Measurements from ENCODE around the gene ANKS6.

The ANKS6 gene

DNA sequence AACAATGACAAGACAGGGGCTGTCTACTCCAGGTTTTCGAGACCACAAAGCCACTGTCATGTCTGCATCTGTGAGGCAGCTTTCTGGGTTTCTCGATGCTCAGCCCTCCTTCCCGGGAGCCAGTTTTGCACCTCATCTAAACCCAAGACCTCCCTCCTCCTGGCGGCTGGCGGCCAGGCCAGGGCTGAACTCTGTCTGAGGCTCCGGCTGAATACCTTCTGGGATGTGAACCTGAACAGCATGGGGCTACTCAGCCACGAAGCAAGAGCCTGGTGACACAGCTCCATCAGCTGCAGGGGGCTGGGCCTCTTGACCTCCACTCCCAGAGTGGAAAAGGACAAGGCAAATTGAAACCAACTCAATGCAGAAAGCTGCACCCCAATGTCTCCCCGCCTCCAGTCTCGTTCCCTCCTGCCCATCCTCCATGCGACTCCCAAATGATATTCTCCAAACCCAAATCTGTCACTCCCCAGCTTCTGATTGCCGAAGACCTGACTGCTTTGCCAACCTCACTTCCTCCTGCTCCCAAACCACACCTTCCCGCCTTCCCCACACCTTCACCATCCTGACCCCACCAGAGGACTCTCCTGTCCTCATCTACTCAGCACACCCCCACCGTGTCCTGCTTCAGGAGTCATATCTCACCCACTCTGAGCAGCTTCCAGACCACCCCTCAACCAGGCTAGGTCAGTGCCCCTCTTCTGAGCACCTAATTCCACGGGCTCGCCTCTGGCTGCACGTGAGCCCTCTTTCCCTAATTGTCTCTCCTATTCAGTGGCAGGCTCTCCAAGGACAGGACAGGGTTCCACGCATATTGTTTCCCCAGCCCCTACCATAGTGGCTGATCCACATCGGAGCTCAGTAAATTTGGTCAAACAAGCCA, 4.5 kb downstream of the ANKS6 start:
- DNase-seq (ENCODE audit: low read depth in 2 of 2), result no peak

DNA sequence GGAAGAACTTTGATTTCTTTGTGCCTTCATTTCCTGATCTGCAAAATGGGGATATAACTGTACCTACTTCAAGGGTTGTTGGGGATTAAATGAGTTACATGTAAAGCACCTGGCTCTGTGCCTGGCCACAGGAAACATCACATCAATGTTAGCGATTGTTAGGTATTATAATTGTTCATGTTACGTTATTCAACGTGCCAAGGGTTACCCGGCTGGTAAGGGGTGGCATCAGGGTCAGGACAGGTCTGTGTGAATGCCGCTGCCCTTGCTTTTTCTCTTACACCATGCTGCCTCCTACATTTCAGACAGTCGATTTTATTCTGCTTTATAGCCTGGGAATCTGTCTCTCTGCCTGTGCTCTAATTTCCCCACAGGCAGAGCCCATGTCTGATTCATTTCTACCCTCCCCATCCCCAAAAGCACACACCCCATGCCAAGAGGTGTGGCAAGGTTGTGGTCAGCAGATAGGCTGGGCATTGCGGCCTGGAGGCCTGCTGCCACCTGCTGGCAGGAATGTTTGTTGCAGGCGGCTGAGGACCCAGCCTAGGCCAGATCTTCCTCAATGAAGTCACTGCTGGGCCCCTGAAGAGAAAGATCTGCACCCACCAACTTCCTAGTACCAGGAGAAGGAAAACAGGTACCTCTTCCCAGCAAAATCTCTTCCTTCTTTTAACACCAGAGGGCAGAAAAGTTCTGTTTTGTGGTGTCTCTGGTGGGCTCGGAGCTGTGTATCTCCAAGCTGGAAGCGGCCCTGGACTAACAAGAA, 5.3 kb downstream of the ANKS6 start:
- peak; percentile 33 to 47 for DNase-seq (ENCODE audit: low read depth in 2 of 2)

DNA sequence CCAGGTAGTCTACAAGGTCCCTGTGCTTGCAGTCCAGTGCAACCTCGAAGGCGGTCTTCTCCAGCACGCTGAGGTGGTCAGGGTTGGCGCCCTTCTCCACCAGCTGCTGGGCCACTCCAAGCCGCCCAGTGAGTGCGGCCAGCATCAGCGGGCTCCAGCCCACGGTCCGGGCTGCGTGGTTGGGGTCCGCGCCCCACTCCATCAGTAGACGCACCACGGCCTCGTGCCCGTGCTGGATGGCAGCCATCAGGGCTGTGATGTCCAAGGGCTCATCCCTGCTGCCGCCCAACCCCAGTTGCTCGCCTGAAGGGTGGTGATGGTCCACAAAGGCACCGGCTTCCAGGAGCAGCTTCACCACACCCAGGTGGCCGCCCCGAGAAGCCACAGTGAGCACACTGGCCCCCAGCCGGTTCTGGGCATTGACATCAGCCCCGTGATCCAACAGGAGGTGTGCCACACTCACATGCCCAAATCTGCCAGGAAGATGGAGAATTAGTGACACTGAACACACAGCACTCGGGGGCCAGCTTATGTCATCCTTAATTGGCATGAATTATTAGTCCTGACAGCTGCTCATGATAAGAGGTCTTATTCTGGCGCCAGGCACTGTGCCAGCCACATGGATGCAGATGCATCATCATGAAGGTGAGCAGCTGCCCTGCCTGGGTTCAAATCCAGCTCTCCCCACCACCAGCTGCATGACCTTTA, 6.1 kb downstream of the ANKS6 start:
- no peak for DNase-seq (ENCODE audit: low read depth in 2 of 2)

DNA sequence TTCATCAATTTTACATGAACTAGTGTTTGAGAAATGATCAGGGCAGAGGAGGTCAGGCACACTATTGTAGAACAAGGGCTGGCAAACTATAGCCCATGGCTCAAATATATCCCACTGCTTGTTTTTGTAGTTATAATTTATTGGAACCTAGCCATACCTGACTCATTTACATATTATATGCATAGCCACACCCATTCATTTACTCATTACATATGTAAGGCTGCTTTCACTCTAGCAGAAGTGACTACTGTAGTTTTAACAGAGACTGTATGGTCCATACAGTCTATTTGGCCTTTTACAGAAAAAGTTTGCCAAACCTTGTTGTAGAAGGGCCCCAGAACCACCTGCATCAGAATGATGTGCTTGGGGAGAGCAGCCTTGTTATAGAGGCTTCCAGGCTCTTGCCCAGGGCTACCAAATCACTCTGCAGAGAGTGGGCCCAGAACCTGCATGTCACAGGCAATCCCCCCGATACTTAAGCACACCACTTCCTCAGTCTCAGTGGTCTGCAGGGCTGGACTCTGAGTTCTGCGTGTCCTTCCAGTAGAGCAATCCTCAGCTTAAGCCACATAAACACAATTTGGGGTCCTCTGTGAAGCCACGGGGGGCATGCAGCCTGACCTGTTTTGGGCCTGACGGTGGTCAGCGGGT, 6.7 kb downstream of the ANKS6 start:
- DNase-seq (ENCODE audit: low read depth in 2 of 2), result no peak

DNA sequence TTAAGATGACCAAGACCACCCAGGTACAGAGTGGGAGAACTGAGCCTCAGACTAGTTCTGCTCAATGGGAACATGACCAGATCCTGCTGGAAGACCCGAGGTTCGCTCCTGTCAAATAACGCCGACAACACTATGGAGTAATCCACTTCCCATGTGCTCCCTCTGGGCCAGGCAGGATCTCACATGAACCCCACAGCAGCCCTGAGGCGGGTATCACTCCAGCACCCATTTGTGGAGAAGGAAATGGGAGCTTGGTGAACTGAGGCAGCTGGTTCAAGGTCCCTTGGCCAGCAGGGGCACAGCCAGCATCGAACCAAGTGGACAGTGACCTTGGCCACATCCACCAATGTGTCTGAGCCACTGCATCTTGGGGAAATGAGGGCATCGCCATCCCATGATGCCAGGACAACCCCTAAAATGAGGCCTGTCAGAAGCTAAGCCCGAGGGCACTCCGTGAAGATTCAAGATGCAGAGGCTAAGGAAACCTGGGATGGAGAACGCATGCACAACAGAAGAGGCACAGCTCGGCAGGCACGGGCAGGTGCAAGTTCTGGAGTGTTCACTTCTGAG, 8.5 kb downstream of the ANKS6 start:
- DNase-seq (ENCODE audit: low read depth in 2 of 2), result no peak

DNA sequence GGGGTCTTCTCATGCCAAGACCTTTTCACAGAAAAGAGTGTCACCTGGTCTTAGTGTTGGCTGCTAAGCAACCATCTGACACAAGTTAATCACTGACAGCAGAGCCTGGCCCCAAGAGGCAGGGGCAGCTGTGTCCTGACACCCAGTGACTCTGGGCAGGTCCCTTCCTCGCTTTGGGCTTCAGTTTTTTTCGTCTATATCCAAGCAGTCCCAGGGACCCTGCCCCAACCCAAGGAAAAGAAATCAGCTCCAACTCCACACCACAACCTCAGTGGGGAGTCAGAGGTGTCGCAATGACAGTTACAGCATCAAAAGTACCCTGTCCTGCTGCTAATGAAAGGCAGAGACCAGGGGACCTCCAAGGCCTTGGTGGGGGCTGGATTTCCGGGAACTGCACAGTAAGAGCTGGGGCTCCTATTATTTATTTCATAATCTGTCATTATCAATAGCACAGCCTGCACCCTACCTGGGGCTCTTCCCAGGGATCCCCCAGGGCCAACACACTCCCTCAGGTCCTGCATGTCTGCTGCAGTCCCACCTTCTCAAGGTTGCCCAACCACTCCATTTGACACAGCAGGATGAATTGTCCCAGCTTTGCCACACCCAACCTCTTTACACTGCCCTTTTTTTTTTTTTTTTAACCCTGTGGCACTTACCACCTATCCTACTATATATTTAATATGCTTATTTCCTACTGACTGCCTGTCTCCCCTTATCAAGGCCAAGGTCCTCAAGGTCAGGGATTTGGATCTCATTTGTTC, 9.4 kb downstream of the ANKS6 start:
- no peak for DNase-seq (ENCODE audit: low read depth in 2 of 2)

DNA sequence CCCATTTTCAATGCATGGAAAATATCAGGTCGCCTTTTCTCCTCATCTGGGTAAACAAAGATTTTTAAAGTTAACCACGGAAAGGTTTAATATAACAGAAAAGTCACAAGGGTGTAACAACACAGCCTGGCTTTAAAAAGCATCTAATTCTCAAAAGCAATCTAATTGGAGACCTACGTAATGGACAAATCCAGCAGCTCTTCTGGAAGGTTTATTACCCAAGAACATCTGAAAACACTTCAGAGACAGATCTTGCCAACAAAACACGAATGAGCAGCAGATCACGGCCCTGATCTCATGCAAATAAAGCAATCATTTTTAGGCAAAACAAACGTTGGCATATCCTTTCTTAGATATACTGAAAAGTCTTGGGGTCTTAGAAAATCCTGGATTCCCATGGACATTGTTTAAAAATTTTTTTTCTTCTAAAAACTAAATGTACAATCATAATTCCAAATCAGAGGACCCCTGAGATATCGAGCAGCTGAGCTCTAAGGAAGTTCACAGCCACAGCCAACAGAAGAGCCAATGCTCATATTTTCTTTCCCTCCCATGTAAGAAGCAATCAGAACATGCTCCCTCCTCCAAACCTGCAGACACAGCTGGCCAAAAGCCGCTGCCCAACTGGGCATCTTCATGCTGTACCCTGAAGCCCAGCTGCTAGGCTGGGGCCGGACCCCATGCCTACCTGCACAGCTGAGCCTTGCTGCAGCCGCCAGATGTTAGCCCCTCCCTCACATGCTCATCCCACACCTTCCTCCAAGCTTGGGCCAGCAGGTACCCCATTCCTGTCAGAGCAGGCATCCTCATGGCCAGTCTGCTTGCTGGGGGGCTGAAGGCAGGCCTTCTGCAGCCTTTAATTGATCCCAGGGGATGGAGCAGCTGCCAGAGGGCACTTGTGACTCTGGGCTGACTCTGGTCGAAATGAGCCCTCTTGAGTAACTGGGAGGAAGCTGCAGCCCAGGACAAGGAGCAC, 11.2 kb downstream of the ANKS6 start:
- DNase-seq (ENCODE audit: low read depth in 2 of 2), result no peak

DNA sequence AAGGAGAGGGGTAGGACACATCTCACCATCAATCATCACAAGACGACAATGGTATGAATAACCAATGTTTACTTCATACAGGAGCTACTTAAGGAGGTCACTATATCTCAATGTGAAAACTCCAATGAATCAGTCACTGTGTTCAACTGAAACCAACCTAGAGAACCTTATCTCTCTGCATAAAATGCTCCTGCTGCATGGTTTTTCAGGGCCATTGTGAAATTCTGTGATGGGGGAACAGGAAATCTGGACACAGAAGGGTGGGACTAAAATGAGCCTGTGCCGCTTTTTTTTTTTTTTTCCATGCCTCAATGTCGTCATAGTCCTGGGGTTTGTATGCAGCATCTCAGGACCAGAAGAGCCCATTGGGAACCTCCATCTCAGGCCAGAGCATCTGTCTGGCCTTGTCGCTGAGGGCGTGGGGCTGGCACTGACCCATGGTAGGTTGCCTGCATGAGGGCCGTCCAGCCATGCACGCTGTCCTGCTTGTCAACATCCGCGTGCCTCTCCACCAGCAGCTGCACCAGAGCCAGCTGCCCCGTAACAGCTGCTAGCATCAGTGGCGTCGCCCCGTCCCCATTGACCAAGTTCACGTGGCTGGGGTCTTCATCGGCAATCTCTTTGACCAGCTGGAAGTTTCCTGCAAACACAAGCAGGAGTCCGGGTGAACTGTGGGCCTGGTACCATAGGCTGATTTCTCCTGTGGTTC, 12.7 kb downstream of the ANKS6 start:
- no peak for DNase-seq (ENCODE audit: low read depth in 2 of 2)

DNA sequence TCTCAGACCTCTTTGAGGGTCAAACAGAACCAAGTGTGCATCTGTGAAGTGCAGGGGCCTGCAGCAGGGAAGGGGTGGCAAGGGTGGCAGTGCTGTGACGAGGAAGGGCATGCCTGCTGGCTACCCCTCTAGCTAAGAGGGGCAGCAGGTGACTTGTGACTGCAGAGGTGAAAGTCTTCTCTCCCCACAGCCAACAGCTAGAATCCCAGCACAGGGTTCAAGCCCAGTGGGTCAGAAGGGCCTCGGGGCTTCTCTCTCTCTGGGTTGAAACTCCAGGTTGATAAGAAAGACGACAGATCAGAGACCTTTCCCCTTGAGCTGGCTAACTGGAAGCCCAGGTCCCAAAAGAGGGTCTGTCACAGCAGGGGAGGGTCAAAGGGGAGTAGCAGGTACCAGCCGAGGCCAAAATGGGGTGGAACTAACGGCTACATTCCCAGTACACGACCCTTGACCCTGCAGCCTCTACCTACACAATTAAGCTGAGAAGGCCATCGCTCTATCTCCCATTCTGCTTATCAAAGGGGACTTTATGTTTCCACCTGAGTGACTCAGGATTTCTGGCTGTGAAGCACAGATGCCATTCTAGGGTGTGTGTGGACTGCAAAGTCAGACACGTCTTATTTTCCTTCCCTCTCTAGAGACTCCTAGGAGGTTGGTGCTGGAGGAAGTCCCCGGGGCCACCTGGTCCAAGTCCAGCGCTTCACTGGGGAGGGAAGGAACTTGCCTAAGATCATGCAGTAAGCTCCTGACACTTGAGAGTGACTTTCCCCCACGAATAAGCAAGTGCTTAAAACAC, 14.6 kb downstream of the ANKS6 start:
- no peak for DNase-seq (ENCODE audit: low read depth in 2 of 2)

DNA sequence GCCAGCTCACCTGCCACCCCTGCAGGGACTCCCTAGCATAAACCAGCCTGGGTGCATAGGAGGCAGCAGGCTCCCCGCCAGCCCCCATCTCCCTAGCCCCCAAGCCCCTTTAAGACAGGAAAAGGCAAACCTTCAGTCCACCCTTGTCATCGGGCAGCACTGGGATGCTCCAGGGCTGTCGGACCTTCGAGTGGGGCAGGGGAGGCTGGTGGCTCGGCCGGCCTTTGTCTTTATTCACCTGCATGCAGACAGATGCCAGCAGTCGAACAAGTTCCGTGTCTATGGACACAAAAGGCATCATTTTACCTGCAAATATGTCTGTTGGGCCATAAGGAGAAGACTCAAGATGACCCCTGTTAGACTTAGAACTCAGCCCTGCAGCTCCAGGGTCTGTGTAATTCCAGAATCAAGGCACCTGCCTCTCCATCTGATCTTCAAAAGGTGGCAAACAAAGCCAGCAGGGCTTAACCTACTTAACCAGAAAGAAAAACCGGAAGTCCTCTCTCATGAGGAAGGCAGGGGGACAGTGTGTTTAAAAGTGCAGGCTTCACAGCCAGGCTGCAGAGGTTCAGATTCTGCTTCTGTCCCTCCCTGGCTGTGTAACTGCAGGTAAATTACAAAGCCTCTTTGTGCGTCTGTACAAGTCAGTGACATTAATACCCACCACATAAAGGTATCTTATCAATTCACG, 16.2 kb downstream of the ANKS6 start:
- no peak for DNase-seq (ENCODE audit: low read depth in 2 of 2)

DNA sequence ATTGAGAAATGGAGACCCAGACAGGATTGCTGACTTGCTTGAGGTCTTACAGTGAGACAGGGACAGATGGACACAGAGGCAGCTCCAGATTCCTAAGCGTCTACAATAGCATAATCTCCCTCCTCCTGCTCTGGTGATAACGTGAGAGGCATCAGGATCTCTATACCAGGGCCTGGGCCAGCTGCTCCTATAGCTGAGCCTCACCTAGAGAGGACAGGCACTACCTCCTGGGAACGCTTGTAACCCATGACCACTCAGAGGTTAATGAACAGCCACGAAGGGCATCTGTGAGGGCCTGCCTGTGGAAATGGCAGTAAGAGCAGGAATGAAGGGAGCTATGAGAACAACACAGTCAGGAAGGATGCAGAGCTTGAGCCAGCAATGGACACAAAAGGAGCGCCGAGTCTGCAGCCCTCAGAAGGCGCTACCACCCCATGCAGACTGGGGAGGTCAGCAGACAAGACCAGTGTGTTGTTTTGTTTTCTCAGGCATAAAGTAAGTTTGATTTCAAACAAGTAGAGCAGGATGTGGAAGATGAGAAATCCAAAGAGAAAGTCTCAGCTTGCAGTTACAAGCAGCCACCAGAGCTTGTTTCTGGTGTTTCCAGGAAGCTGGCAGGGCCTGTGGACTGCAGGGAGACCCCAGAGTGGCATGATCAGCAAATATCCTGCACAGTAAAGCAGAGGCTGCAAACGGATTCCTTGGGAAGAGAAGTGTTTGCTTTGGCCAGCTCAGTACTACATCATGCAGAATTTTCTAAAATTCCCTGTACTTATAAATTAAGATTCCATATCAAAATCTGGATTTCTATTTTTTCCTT, 17.4 kb downstream of the ANKS6 start:
- DNase-seq (ENCODE audit: low read depth in 2 of 2), result no peak

DNA sequence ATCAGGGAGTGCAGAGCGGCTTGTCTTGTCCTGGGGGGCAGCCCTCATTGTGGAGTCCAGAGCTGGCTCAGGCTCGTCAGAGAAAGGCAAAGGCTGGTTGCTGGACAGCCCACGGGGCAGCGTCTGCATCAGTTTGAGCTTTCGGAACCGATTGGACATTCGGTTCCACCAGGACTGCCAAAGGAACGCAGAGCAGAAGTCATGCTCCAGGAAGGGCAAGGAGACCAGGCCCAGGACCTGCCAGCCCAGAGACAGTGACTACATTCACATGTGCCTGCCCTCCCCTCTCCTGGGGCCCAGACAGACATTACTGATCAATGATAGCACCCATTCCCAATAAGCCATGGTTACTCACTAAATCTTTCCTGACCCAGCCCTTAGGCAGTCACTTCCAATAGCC, 18.1 kb downstream of the ANKS6 start:
- no peak for DNase-seq (ENCODE audit: low read depth in 2 of 2)

DNA sequence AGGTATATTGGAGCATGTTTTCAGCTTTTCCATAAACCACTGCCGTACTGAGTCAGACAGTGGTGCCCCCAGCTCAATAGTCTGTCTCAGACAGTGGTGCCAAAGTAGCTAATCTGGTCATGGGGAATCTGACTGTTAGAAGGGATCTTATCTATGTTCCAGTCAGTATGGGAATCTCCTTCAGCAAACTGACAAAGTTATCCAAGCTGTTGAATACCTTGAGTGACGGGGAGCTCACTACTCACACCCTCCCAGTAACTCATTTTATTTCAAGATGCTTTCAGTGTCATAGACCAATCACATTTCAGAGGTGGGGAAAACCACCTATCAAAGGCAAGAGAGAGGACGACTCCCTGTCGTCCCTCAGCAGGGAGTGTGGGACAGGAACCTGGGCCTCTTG, 18.7 kb downstream of the ANKS6 start:
- no peak for DNase-seq (ENCODE audit: low read depth in 2 of 2)

DNA sequence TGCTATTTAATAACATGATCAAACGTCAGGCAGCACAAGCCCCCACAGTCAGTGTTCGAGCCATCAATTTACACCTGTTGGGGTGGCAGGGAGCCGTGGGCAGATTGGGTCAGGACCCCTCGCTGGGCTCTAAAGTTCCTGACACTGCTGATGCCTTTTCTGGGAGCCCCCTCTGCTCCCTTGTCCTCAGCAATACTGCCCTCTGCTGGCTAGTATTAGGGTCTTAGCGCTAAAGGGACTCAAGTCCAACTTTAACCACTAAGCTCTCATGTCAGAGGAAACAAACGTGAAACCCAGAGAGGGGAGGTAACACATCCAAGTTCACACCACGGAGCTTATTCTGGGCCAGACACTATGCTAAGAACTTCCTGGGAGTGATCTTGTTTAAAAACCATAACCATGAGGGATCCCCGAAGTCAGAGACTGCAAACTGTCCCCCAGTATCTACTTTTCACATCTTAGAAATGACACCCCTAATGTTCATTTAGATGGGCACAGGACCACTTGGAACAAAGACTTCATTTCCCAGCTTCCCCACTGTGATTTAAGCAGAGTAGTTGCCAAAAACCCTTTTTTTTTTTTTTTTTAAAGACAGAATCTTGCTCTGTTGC, 20.4 kb downstream of the ANKS6 start:
- DNase-seq (ENCODE audit: low read depth in 2 of 2), result peak in 1 of 2 experiments; percentile 6

DNA sequence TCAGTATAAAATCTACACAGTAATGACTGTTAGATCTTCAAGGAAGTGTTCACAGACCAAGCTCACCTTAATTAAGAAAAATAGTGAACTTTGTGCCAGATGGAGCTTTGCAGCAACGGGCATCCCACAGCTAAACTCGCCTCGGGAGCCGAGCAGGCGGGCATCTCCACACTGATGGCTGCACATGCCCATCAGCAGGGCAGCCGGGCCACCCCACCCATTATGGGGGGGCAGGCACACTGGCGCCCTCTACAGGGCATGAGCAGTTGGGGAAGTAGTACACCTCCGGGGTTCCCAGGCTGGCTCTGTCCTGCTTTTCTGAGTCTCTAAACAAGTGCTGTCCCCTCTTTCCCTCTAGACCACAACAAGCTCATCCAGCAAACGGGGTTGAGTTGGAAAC, 21.6 kb downstream of the ANKS6 start:
- DNase-seq (ENCODE audit: low read depth in 2 of 2), result peak in 1 of 2 experiments; percentile 17

DNA sequence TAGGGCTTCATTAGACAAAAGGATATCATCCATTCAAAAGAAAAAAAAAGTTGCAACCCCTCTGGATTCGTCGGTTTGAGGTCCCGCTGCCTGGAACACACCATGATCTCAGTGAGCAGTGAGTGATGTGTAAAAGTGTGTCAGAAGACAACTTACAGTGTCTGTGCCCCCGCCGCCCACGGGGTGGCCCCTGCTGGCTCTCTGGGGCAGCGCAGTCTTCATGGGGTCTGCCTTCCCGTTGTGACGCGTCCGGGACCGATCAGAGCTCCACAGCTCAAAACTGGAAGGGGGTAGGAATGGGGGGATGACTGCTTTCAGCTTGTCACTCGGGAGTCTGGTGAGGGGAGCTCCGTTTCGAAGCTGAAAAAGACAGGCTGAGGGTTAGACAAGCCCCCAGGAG, 22.6 kb downstream of the ANKS6 start:
- no peak for DNase-seq (ENCODE audit: low read depth in 2 of 2)

Measured in stimulated activated CD4-positive, alpha-beta T cell treated with anti-CD3 and anti-CD28 coated beads, Interleukin-12 subunit alpha, Interleukin-12 subunit beta, amount 100 ng/mL, for 24 hours (primary cell).